HG03460 (cell line): ENCODE data around the gene TRIM6.
"Not testable (repeated sequence)": the region's sequence is repeated elsewhere in the genome, so short reads cannot be mapped to it uniquely, and the experiment has no call there.

Experiments
- ATAC-seq: cut with Tn5 transposase; IDR thresholded peaks from one replicate; pipeline ENCODE4 v1.9.1; 2021; ENCODE audit not compliant: unreplicated experiment

The TRIM6 gene, protein sequence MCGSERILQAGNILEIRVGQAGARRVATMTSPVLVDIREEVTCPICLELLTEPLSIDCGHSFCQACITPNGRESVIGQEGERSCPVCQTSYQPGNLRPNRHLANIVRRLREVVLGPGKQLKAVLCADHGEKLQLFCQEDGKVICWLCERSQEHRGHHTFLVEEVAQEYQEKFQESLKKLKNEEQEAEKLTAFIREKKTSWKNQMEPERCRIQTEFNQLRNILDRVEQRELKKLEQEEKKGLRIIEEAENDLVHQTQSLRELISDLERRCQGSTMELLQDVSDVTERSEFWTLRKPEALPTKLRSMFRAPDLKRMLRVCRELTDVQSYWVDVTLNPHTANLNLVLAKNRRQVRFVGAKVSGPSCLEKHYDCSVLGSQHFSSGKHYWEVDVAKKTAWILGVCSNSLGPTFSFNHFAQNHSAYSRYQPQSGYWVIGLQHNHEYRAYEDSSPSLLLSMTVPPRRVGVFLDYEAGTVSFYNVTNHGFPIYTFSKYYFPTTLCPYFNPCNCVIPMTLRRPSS

DNA sequence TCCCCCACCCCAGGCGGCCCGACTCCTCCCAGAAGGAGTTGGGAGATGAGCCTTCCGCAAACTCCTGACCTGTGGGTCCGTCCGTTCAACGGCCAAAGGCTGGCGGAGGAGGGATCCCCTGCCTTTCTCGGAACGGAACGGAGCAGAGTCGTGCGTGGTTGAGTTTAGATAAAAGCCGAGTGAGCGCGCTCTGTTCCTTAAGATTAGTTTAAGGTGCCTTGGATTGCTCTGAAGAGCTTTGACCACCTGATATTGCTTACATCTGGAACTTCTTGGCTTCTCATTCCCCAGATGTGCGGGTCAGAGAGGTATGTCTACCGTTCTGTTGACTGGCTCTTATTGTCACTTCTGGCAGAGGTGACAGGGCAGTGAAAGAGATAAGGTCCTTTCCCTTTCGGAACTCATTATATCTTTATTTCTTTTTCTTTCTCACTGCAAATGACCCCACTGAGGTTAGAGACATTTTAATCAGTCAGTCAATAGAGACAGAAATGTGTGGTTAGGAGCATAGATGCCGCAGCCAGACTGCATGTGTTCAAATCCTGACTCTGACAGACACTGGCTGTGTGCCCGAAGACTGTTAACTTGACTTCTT lies at the start of gene TRIM6:
Gene TRIM6, plus strand, starts transcription at position 31 of the 595 bp plus-strand sequence. Its CDS starts 261 bp downstream, at position 292.
- peak; percentile 36 for ATAC-seq

DNA sequence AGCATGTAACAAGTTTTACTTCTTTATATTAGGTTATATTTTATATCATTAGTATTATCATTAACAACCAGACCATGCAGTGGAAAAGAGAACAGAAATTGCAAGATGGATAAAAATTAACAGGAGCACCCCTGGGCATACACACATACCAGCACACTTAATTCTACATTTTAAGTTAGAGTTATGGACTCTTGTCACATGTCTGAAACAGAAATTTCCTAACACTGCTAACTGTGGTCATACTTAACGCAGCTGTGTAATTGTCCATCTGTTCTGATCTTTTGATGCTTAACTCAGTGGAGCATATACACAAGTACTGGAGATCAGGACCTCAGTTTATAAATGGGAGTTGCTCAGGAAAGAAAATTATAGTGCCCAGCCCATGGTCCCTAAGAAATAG lies 48.5 kb upstream of the TRIM6 start:
- peak; percentile 82 for ATAC-seq

DNA sequence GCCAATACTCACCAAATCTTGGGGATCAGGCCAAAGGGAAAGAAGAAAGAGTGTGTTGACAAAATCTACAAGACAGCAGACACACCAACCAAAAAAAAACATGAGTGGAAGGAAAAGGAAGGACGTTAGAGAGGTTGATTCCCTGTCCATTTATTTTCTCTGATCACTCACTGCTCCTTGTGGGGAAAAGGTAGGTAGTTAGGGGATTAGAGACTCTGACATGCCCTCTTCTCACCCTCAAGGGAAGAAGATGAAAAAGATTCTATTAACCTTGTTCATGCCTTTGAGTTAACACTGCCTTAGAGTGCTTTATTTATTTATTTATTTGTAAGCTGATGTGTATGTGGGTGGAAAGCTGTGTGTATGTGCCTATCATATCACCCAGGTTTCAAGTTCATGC lies 48.0 kb upstream of the TRIM6 start, which contains the start of gene OR52H1:
Gene OR52H1, minus strand, starts transcription at position 101 of the 400 bp plus-strand sequence. CDS start 3,035 bp downstream, outside the sequence.
- no peak for ATAC-seq

DNA sequence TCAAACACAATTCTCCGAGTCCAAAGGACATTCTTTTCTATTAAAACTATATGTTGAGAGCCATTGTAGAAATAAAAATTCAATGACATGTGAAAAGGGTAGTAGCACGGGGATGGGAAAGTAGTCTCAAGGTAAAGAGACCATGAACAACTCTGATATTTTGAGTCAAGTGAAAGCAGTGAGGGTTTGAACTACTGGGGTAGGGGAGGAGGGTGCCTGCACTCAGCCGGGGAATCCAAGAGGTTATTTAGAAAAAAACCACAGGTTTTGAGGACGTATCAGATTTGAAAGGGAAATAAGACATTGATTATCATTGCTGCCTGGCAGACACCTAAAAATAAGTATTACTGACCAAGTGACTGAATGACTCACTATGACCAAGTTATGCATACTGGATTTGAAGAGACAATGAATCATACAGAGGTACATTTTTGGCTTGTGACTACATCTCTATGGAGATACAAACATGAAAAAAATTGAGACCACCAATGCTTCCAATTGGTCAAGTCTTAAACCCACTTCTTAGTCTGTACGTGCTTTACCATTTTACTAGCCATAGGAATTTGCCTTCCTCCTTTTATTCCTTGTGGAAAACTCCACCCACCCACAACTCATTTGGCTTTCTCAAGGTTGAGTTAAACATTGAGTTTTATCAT lies 45.9 kb upstream of the TRIM6 start:
- ATAC-seq, result peak; percentile 46

DNA sequence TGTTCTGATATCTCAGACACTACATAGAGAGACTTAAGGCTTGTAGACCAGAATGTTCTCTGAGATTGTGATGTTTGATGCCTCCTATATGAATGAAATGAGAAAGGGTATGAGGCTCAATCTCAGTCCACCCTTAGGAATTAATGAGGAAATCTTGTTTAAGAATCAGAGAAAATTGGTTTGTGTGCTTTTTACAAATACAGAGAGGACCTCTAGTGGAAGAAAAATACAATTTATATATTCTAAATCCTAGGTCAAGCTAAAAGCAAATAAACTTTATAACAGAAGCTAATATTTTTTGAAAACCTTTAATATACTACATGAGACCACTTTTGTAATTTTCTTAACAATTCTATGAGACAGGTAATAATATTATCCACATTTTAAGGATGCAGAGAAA lies 43.1 kb upstream of the TRIM6 start:
- no peak for ATAC-seq

DNA sequence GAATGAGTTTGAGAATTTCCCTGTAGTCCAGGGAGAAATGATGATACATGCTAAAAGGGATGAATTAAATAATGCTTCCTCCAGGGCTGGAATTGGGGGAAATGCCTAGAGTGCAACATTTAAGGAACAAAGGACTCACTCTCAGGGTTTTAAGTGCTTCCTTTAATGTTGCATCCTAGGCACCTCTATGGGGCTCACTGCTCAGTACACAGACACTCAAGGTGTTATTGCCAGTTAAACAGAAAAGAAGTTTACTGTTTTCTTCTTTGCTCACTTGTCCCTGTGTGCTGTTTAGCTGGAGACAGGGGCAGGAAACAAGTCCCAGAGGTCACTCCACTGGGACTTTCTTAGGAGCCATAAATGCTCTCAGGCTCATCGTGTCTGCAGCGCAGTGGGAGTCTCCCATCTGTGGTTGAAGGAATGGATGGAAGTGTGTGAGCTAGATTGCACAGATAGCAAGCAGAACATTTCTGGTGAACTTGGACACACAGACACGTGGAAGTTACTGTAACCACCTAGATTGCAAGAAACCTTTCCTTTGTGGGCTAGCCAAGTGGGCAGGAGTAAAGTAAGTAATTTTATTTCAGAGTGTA lies 39.7 kb upstream of the TRIM6 start:
- ATAC-seq, result no peak

DNA sequence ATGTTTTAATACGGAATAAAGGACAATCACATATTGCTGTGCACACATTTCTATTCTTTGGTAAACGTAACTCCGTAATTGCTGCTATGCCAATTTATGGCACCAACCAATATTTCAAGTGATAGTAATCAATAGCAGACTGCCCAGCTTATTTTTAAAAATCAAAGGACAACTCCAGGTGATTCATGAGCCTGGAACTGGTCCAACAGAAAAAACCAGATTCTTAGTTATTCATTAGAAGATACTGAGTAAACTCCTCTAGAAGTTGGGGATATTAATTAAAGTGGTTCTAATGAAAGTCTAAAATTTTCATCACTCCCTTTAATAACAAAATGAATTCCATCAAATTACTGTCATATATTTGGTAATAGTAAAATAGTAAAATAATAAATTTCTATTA lies 38.7 kb upstream of the TRIM6 start:
- no peak for ATAC-seq

DNA sequence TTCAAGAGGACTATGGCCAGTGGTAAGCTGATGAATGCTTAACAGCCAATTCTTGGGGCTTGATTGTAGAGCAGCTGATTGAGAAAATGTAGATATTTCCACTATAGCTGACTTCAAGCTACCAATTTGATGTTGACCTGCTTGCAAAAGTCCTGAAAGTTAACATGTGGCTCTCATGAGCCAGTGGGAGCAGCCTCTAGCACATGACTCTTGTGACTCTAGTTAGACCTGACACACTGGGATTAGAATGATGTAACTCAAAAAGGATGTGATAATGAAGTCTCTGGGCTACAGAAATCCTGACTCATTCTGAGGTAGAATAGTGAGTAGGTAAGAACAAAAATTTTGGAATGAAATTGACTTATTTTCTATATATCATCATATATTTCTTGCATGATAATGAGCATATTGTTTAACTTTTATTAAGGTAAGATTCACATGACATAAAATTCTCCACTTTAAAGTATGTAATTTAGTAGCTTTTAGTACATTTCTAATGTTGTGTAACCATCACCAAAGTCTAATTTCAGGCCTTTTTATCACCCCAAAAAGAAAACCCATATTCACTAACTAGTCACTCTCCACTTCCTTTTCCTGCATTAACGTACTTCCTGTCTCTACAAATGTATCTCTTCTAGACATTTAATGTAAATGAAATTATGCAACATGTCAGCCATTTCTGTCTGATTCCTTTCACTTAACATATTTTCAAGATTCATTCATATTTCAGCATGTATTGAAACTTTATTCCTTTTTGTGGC lies 32.0 kb upstream of the TRIM6 start:
- no peak for ATAC-seq

DNA sequence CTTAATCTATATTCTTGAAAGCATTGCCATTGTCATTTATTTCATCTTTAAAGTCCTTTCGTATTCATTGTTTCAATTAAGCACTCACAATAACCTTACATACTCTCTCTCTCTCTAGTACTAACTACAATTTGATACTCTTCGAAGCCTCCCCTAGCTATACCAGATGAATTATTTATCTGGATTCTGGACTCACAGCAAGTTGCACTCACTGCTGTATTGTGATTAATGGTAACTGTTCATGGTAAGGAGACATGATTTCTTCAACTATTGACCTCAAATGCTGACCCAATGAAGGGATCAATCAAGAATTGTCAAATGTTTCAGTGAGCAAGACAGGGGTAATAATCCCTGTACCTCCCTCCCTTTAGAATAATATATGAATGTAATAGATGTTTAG lies 21.8 kb upstream of the TRIM6 start:
- no peak for ATAC-seq

DNA sequence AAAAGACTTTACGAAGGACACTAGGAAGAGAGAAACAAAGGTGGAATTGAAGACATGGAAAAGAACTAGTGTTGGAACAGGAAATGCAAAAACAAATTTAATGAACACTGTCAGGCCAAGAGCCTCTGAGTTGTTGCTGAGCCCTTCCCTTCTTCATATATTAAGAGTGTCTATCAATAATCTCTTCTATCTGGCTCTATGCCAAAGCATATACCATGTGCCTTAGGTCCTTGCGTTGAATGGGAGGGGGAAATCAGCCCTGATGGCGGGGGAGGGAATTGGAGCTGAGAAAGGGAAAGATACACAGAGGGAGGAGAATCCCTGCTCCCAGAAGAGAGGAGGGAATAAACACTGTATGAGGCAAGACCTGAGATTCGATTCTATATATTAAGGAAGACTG lies 21.3 kb upstream of the TRIM6 start:
- ATAC-seq, result no peak

DNA sequence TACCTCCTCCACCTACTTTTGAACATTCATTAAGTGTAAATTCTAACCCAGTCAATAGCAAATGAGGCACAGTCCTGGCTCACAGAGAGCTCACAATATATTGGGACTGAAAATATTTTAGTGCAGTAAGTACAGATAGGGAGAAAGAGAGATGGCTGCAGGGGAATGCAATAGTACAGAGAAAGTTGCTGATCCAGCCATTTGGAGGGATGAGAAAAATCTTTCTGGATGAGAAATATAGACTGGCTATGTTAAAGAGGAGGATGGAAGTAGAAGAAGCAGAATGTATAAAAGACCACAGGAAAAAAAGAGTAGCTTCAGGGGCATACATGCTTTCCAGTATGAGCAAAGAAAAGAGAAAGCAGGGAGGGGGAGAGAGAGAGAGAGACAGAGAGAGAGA lies 19.3 kb upstream of the TRIM6 start:
- ATAC-seq, result no peak

DNA sequence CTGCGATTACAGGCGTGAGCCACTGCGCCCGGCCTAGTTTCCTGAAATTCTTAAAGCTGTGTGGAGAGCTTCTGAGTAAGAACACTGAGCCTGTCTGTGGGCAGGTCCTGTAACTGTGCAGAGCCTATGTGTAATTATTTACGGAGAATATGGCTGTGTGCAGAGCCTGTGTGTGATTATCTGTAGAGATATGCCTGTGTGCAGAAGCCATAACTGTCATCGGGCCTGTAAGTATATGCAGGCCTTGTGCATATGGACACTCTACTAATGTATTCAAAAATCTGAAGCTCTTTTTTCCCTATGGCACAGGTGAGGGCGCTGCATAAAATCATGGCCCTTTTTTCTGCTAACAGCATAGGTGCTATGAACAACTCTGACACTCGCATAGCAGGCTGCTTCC lies 15.9 kb upstream of the TRIM6 start, which contains the start of gene OR52B6:
Gene OR52B6, plus strand, starts transcription at position 301 of the 400 bp plus-strand sequence. Its CDS starts 0 bp downstream, at position 301.
- no peak for ATAC-seq

DNA sequence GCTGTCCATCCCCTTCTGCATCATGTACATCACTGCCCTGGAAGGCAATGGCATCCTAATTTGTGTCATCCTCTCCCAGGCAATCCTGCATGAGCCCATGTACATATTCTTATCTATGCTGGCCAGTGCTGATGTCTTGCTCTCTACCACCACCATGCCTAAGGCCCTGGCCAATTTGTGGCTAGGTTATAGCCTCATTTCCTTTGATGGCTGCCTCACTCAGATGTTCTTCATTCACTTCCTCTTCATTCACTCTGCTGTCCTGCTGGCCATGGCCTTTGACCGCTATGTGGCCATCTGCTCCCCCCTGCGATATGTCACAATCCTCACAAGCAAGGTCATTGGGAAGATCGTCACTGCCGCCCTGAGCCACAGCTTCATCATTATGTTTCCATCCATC lies 15.4 kb upstream of the TRIM6 start:
- ATAC-seq, result no peak

DNA sequence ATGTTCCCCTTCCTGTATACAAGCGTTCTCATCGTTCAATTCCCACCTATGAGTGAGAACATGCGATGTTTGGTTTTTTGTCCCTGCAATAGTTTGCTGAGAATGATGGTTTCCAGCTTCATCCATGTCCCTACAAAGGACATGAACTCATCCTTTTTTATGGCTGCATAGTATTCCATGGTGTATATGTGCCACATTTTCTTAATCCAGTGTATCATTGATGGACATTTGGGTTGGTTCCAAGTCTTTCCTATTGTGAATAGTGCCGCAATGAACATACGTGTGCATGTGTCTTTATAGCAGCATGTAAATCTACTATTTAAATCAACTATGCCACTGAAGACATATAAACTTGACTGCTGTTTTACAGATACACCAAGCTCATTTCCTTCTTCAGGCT lies 12.0 kb upstream of the TRIM6 start:
- not testable (repeated sequence) for ATAC-seq

DNA sequence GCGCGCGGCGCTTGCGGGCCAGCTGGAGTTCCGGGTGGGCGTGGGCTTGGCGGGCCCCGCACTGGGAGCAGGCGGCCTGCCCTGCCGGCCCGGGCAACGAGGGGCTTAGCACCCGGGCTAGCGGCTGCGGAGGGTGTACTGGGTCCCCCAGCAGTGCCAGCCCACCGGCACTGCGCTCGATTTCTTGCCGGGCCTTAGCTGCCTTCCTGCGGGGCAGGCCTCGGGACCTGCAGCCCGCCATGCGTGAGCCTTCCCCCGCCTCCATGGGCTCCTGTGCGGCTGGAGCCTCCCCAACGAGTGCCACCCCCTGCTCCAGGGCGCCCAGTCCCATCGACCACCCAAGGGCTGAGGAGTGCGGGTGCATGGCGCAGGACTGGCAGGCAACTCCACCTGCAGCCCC lies 6.5 kb upstream of the TRIM6 start:
- ATAC-seq, result not testable (repeated sequence)

DNA sequence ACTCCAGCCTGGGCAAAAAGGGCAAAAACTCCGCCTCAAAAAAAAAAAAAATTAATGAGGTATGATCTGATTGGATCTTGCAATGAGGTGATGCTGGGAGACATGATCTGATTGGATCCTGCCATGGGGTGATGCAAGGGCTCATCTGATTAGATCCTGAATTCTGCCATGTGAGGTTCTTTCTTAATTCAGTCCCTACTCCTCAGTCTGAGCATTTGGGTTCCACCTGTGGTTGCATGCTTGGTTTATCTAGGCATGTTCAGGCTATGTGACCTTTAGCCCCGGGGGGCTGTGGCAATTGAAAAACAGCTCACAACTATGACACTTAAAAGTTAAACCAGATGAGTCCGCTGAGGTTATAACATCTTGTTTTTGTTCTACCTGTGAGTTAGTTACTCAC lies 4.8 kb upstream of the TRIM6 start:
- ATAC-seq, result no peak

DNA sequence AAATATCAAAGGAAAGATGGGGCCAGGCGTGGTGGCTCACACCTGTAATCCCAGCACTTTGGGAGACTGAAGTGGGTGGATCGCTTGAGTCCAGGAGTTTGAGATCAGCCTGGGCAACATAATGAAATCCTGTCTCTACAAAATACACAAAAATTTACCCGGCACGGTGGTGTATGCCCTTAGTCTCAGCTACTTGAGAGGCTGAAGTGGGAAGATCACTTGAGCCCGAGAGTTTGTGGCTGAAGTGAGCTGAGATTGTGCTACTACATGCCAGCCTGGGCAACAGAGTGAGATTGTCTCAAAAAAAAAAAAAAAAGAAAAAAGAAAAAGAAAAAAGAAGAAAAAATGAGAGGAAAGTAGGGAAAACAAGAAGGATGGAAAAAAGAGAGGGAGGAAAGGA lies 3.8 kb upstream of the TRIM6 start:
- ATAC-seq, result no peak

DNA sequence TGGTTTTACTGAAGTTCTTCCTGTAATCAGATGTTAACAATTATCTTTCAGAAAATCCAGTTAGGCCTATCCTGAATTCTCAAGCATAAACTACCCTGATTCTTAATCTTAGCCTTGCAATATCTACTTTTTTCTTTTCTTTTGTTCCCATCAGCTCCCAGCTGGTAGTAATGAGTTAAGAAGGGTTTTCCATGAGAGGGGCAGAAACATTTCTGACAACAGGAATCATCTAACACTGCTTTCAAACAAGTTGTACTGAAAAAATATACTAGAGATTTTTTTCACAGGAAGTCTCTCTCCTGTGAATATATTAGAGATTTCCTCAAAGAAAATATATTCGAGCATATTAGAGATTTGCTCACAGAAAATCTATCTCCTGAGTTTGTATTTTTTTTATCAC lies 3.3 kb upstream of the TRIM6 start:
- no peak for ATAC-seq

DNA sequence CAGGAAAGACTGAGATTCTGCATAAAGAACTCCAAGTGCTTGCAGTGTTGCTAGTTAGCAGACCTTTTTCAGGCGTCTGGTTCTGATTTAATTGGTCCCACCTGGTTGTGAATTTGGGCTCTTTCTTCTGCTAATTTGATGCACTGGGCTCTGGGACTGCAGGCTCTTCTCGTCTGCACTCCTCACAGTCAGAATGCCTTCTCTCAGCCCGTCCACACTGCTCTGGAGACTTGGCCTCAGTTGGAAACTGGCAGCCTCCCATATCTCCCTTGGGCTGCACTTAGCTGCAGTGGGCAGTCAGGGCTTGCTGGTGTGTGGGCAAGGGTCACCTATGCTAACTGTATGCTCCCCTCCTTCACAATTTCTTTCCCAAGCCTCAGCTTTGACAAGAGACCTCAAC lies 1.5 kb downstream of the TRIM6 start:
- ATAC-seq, result no peak

DNA sequence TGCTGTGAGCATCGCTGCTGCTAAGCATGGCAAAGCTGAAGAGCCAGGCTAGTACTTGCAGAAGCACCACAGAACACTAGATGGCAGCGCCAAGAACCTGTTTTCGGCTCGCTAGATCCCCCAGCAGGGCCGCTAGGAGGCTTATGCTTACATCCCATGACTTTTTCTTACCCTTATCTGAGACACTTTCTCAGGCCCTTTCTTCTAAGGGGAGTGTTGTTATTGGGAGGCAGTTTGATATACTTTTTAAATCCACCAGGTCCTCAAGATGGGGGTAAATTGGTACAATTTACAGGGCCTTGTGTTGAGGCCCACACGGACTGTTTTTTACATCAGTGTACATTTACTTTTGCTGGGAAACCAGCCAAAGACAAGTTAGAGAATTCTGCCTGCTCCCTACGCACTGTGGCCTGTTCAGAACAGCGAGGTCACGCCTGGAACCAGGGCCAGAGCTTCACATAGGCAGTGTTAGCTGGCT lies 4.0 kb downstream of the TRIM6 start:
- peak; percentile 71 for ATAC-seq
